Caco-2 (cell line): ENCODE measurements around the gene GALNTL6. TPM values are rescaled to one million over a fixed set of nuclear protein-coding genes. Genes with fewer than 3 reads are reported as not detected.

Source experiments
- BruUV-seq: library from RNA; stranded (reverse); fragments of 400-500 nt; replicated peaks from 2 replicates; lab custom pipeline; 2021; lab: Mats Ljungman, UMichigan
- CTCF ChIA-PET: fragments of 300-600 bp; sonication (Branson Sonifier 250); formaldehyde crosslinking; loops from one replicate; lab custom pipeline; 2022; ENCODE audit warnings: antibody characterized with exemption; lab: Charles Lee
- POLR2A ChIA-PET: fragments of 300-600 bp; sonication (Branson Sonifier 250); formaldehyde crosslinking; loops from one replicate; lab custom pipeline; 2022; ENCODE audit warnings: antibody characterized with exemption; lab: Charles Lee
- DNase-seq, 2 experiments: peaks; one replicate each; pipeline versions ENCODE4 v3.0.0 to v3.0.0-alpha.2; 2020 to 2022
- H3K27me3 ChIP-seq: replicated peaks from 2 replicates; pipeline ENCODE4 v1.6.0; 2011; ENCODE audit warnings: low read length; ENCODE audit not compliant: control insufficient read depth, insufficient read depth
- H3K36me3 ChIP-seq: 2 replicates; pipeline ENCODE4 v1.5.1; 2011; ENCODE audit warnings: low read length; ENCODE audit not compliant: control insufficient read depth, insufficient read depth
- H3K4me1 ChIP-seq: fragments of 250-450 bp; sonication (Bioruptor Pico); 2 replicates; pipeline ENCODE4 v1.5.1; 2020; ENCODE audit warnings: mild to moderate bottlenecking
- H3K4me3 ChIP-seq: 2 replicates; pipeline ENCODE4 v1.5.1; 2011; ENCODE audit warnings: low read depth, mild to moderate bottlenecking, control low read depth, low read length
- H3K9me3 ChIP-seq: fragments of 250-450 bp; sonication (Bioruptor Pico); 2 replicates; pipeline ENCODE4 v1.5.1; 2020; ENCODE audit warnings: mild to moderate bottlenecking, moderate library complexity
- H3K27ac Mint-ChIP-seq: one replicate; pipeline ENCODE4 v1.8.0; 2022; ENCODE audit warnings: mixed read lengths; ENCODE audit not compliant: unreplicated experiment
- H3K27me3 Mint-ChIP-seq: one replicate; pipeline ENCODE4 v1.8.0; 2022; ENCODE audit warnings: mixed read lengths; ENCODE audit not compliant: insufficient read depth, unreplicated experiment
- H3K36me3 Mint-ChIP-seq: one replicate; pipeline ENCODE4 v1.8.0; 2022; ENCODE audit warnings: mild to moderate bottlenecking, mixed read lengths; ENCODE audit not compliant: insufficient read depth, unreplicated experiment
- H3K4me1 Mint-ChIP-seq: one replicate; pipeline ENCODE4 v1.8.0; 2022; ENCODE audit warnings: low read depth, mixed read lengths; ENCODE audit not compliant: unreplicated experiment
- H3K4me3 Mint-ChIP-seq: one replicate; pipeline ENCODE4 v1.8.0; 2022; ENCODE audit warnings: mild to moderate bottlenecking, moderate library complexity, mixed read lengths; ENCODE audit not compliant: unreplicated experiment
- H3K9me3 Mint-ChIP-seq: one replicate; pipeline ENCODE4 v1.8.0; 2022; ENCODE audit warnings: mixed read lengths; ENCODE audit not compliant: unreplicated experiment
- CTCF ChIP-seq, 2 experiments: fragments of 200-600 bp in 1 of 2; IDR thresholded peaks; 1 replicate in 1 of 2; 2 replicates in 1 of 2; pipeline versions ENCODE4 v1.5.1 to v1.8.0; 2011 to 2022; ENCODE audit warnings: antibody characterized with exemption in 1 of 2, control low read depth in 1 of 2, inconsistent platforms in 1 of 2, low read depth in 1 of 2, low read length in 1 of 2, mild to moderate bottlenecking in 1 of 2, moderate library complexity in 1 of 2; ENCODE audit not compliant: insufficient read depth in 1 of 2, severe bottlenecking in 1 of 2, unreplicated experiment in 1 of 2
- intact Hi-C: fragments of 100-400 bp; cut with micrococcal nuclease; formaldehyde crosslinking; loops from one replicate; pipeline ENCODE4 v1.10.0; 2022; ENCODE audit not compliant: unreplicated experiment
- total RNA-seq: library from RNA; stranded (reverse); gene quantifications from 2 replicates; pipeline ENCODE4 v1.2.3, GENCODE V29; 2022

GALNTL6 gene
- total RNA-seq, 1 experiment from 2014 or later = not detected

GRCh38 chr4:172147687-172148086 is 334.5 kb downstream of the GALNTL6 start:
- TF ChIP-seq CTCF (IDR thresholded peaks at IDR 0.05; ENCODE audit: insufficient read depth in 1 of 2, low read depth in 1 of 2, low read length in 1 of 2, severe bottlenecking in 1 of 2, unreplicated experiment in 1 of 2) = no peak
- Mint-ChIP-seq H3K9me3 (no peaks in the 10 kb centered on the region), H3K4me3 (no peak overlapping the region), H3K4me1 (peaks cover 7% of the 10 kb centered on the region), H3K36me3 (no peaks in the 10 kb centered on the region), H3K27ac (no peak overlapping the region), H3K27me3 (no peaks in the 10 kb centered on the region)
- Histone ChIP-seq H3K27me3 (no peaks in the 10 kb centered on the region), H3K4me3 (no peak overlapping the region), H3K36me3 (no peaks in the 10 kb centered on the region), H3K4me1 (no peaks in the 10 kb centered on the region; the same call in 1 of the 2 replicates), H3K9me3 (no peaks in the 10 kb centered on the region)
- intact Hi-C loops = no loop called here
- DNase-seq = no peak
- BruUV-seq = no TSS peak
- POLR2A ChIA-PET = no interaction called here
- CTCF ChIA-PET = no interaction called here

DNA sequence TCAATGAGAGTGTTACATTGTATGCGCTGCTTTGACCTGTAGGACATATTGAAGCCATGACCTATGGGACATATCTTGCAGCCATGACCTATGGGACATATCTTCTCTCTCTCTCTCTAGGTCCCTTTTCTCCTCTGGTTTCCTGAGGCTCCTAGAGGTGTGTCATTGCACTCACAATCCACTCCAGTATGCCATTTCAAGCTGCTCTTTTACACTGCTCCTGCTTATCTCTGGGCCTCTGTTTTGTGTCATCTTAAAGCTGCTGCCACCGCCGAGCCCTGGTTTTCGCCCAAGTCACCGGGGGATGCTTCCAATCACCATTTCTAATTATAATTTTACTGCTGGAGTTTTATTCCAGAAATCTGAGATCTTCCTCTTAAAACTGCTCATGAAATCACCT is 336.1 kb downstream of the GALNTL6 start:
- Mint-ChIP-seq H3K4me3 (no peak overlapping the region), H3K9me3 (no peaks in the 10 kb centered on the region), H3K27ac (no peak overlapping the region), H3K27me3 (no peaks in the 10 kb centered on the region), H3K4me1 (no peaks in the 10 kb centered on the region), H3K36me3 (no peaks in the 10 kb centered on the region)
- DNase-seq = no peak
- Histone ChIP-seq H3K4me3 (no peak overlapping the region), H3K36me3 (no peaks in the 10 kb centered on the region), H3K4me1 (no peaks in the 10 kb centered on the region), H3K9me3 (no peaks in the 10 kb centered on the region), H3K27me3 (no peaks in the 10 kb centered on the region)
- no peak for TF ChIP-seq CTCF (IDR thresholded peaks at IDR 0.05; ENCODE audit: insufficient read depth in 1 of 2, low read depth in 1 of 2, low read length in 1 of 2, severe bottlenecking in 1 of 2, unreplicated experiment in 1 of 2)
- POLR2A ChIA-PET = no interaction called here
- BruUV-seq = no TSS peak
- CTCF ChIA-PET = no interaction called here
- intact Hi-C loops = no loop called here

GRCh38 chr4:172152284-172152683 is 339.1 kb downstream of the GALNTL6 start:
- no peaks in the 10 kb centered on the region for H3K27me3 ChIP-seq
- Mint-ChIP-seq H3K9me3 (no peaks in the 10 kb centered on the region), H3K27ac (no peak overlapping the region), H3K4me3 (no peak overlapping the region), H3K27me3 (no peaks in the 10 kb centered on the region), H3K36me3 (no peaks in the 10 kb centered on the region), H3K4me1 (no peaks in the 10 kb centered on the region)
- no peak for DNase-seq
- BruUV-seq = no TSS peak
- intact Hi-C loops = no loop called here
- POLR2A ChIA-PET = no interaction called here
- H3K9me3 ChIP-seq = no peaks in the 10 kb centered on the region
- no peak for TF ChIP-seq CTCF (IDR thresholded peaks at IDR 0.05; ENCODE audit: insufficient read depth in 1 of 2, low read depth in 1 of 2, low read length in 1 of 2, severe bottlenecking in 1 of 2, unreplicated experiment in 1 of 2)
- H3K36me3 ChIP-seq = no peaks in the 10 kb centered on the region
- H3K4me3 ChIP-seq = no peak overlapping the region
- no peaks in the 10 kb centered on the region for H3K4me1 ChIP-seq
- CTCF ChIA-PET = no interaction called here
